HT1080 (cell line): Measurements from ENCODE around the gene CAPN12. TPM values are rescaled to one million over a fixed set of nuclear protein-coding genes. Genes with fewer than 3 reads are reported as not detected.

ENCODE experiments used
- DNase-seq: peaks from one replicate; pipeline ENCODE4 v3.0.0-alpha.2; 2015; ENCODE audit warnings: low read depth
- total RNA-seq: library from RNA; depleted of rRNA; stranded (reverse); fragments of >200 nt; shearing (Covaris generic); gene quantifications from 2 replicates; pipeline ENCODE4 v1.2.3, GENCODE V29; 2014

The CAPN12 gene
- total RNA-seq, 1 experiment from 2014 or later = 0.14 TPM

DNA sequence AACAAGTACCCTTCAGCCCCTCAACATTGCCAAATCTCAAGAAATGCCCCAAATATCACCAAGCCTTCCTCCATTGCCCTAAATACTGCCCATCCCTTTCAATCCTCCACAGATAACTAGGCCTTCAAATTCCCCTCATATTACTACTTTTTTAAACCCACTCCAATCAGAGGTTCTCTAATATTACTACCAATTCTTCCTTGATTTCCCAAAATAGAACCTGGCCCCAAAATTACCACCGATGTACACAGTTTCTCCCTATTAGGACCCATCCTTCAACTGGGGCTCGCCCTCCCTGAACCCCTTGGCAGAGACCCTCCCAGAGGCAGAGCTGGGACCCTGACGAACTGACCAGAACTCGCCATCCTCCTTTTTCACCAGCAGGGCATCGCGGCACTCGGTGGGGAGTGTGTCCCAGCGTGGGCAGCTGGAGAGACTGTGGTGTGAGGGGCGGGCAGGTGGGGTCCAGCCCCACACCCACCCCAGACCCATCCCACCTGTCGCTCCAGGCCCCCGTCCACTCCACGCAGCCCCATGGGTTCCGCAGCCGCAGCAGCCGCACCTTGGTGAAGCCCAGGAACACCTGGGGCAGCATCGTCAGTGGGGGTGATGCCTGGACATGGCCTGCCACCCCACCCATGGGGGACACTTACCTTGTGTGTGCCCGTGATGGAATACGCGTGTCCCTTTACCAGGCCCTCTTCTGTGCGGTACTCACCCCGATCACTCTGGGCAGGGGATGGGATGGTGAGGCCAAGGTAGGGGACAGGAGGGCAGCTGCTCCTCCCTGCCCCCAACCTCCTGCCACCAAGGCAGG, 6.1 kb downstream of the CAPN12 start:
- DNase-seq = no peak

DNA sequence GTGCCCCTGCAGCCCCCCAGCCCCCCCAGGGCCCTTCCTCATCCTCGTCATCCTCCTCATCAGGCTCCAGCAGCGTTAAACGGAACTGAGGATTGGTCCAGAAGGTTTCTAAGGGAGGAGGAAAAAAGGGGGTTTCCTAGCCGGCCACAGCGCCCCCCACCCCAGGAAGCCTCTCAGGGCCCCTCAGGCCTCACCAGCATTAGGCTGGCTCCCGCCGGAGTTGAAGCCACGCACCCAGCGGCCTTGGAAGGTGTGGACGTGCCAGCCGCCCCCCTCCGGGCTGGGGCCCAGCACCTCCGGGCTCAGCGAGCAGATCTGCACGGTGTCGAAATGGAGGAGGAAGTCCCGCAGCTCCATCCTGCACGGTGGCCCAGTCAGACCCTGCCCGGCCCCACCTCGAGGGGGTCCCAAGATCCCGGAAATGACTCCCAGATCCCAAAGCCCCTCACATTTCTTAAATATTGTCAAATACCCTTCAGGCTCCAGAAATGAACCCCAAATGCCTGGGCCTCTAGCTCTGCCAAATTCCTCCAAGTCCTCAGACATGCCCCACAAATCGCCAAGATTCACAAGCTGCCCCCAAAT, 6.9 kb downstream of the CAPN12 start:
- no peak for DNase-seq

DNA sequence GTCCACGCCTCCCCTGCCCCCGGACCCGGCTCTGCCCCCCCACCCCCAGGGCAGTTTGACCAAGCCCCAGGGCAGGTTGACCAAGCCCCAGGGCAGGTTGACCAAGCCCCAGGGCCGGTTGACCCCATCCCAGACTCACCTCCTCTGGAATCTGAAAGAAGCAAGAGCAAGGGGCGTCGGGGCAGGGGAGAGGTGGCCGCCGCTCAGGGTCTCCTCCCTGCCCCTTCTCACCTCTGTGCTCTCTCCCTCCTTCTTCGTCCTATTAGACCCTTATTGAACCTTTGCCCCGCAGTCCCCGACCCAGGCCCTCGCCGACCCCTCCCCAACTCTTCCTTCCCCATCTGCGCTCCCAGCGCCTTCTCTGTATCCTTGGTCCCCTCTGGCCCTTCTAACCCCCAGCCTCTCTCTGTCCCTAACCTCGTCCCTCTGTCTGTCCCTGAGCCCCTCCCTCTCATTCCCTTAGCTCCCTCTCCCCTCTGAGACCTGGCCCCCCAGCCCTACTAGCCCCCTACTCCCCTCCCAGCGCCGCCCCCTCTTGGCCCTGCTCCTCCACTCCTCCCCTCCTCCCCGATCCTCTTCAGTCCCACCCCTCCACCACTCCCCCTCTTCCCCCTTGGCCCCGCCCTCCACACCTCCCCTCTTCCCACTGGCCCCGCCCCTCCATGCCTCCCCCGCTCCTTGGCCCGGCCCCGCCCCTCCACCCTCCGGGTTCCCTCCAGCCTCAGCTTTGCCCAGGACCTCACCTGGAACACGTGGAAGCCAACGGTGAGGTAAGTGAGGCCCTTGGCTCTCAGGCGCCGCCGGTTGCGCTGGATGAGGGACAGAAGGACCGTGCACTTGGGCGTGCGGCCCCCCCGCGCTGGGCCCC, 7.6 kb downstream of the CAPN12 start:
- no peak for DNase-seq

DNA sequence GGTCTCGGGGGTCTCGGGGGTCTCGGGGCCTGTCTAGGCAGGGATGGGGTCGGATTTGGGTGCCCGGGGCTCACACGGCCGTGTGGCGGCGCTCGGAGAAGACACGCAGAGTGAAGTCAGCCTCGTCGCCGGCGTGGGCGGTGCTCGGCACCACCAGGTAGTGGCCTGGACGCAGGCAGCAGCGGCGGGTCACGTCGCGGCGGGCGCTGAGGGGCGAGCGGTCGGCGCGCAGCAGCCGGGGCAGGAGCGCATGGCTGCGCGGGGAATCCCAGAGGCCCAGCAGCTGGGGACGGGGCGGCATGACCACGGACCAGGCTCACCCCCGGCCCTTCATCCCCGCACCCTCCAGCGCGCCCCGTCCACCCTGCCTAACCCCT, 8.2 kb downstream of the CAPN12 start:
- no peak for DNase-seq

DNA sequence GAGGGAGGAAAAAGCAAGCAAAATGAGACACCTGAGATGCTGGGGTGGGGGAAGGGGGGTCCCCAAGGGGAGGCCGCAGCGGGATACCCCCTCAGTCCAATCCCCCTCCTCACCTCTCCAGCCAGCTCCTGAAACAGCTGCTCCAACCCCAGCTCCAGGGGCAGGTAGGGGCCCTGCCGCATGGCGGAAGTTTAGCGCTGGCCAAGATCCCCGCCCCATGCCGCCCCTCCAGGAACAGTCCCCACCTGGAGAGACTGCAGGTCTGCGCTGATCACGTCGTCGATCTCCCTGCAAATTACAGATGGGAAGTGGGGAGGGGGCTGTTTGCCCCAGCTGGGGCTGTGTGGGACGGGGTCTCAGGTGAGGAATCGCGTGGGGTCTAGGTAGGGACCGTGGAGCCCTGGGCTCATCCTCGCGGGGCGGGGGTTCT, 9.0 kb downstream of the CAPN12 start:
- no peak for DNase-seq

DNA sequence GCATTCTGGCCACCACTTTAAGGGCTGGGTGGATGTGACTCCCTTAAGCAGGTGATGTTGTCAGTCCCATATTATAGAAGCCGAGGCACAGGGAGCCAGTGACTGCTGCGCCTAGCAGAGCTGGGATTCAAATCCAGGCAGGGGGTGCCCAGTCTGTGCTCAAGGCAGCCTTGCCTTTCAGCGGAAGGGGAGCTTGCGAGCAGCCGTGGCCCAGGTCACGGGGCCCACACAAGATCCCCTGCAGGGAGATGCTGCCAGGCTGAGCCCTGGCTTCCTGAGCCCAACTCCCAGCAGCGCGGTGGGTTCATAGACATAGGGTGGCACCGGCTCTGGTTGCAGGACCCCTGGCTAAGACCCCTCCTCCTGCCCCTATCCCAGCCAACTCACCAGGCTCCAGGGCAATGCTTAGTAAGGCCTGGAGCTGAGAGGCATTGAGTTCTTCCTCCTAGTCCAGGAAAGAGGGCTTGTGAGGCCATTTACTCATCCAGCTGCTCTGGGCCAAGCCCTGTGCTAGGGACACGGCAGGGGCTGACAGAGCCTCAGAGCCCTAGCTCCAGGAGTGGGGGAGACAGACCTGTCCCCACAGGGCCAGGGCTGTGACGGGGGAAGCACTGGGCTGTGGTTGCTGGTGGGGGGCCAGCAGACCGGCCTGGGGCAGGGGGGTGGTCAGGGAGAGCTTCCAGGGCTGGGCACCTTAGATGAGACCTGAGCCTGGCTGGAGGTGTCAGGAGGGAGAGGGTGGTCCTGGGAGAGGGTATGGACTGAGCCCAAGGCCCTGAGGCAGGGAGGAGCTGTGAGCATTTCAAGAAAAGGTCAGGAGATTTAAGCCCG, 9.6 kb downstream of the CAPN12 start:
- peak; percentile 63 for DNase-seq

DNA sequence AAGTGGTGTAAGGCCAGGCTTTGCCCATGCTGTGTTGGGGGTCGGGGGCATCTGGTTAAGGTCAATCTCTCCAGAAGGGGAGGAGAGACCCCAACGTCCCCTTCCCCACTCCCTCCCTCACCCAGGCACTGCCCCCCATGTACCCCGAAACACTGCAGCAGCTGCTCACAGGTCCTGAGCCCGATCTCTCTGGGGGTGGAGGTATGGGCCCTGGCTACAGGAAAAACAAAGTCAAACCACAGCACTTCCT, 10.2 kb downstream of the CAPN12 start:
- no peak for DNase-seq

DNA sequence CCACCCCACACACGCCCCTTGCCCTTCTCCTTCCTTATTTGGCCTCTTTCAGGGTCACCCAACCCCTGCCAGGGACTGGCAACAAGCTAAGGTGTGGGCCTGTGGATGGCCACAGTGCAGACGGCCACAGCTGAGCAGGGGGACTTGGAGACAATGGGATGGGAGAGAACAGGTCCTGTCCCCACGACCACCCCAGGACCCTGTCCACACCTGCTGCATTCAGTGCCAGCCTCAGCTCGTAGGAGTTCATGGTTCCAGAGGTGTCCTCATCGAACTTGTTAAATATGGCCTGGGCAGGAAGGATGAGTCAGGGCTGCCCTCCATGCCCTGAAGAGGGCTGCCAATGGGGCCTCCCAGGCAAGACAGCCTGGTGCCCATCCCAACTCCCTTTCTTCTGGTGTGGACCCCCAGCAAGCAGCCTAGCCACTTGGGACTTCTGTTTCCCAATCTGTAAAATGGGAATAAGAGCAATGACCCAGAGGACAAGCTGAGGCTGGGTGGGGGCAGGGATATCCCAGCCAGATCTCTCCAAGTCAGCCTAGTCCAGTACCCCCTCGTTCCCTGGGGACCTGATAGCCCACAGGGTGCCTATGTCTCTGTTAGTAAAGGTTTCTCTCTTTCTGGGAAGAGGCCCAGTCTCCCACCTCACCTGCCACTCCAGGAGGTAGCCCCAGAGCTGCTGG, 10.6 kb downstream of the CAPN12 start:
- DNase-seq = peak; percentile 60

DNA sequence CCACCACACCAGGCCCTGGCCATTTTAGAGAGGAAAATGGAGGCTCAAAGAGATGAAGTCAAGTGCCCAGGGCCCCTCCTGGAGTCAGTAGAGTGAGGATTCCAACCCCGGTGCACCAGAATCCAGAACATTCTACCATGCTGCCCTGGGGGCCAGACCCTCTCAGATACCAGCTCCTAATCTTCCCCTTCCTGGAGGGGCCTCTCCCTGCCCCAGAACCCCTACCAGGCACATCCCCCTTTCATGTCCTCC, 11.1 kb downstream of the CAPN12 start:
- no peak for DNase-seq

DNA sequence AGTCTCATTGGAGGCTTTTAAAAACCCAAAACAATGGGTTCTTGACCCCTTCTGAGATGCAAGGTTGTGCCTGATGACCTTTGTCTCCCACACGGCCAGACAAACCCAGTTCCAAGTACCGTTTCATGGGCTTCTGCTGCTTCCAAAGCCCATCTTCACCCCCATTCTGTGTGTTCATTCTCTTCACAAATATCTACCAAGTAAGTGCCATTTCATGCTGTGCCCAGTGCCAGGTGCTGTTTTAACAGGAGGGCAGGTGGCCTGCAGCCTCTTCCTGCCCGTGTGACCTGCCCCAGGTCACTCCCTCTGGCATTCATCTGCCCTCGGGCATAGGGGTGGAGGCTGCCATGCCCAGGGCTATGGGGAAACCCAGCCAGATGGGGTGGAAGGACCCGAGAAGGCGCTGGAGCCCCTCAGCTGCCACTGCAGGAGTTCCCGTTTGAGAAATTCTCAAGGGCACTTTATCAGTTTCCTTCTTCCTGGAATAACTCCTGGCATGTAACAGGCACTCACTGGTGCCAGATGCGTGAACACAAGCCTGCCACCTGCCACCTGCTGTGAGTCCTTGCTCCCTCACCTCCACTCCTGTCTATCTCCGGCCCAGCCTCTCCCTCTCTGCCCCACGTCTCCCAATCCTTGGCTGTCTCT, 12.5 kb downstream of the CAPN12 start:
- DNase-seq = no peak

DNA sequence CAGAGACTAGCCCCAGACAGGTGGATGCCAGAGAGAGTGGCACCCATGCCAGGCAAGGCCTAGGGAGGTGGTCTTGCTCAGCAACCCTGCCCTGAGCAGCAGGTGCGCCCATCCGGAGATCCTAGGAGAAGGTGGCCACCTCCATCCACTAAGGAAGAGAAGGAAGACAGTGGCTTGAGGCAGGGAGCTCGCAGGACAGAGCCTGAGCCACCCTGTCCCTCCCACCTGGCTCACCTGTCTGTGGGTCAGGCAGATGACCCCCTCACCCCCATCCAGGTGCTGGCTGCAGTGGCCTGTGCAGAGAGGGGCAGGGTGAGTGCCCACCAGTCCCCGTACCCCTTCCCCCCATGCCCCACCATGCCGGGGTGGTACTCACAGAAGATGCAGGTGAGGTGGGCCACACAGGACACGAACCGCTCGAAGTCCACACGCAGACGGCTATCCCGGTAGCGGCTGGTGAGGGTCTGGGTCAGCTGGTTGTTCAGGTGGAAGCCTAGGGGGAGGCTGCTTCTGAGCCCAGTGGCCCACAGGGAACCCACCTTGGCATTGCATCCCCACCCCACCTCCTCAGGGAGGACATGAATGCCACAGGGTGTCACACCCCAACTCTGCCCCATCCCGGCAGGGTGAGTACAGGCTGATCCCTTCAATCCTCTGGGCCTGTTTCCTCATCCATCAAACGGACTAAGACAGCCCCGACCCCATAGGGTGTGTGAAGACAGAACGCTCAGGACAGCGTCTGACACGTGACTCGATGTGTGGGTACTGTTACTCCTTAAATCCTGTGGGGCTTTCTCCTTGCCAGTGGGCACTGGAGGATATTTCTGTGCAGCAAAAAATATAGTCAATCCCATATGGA, 13.3 kb downstream of the CAPN12 start:
- no peak for DNase-seq

DNA sequence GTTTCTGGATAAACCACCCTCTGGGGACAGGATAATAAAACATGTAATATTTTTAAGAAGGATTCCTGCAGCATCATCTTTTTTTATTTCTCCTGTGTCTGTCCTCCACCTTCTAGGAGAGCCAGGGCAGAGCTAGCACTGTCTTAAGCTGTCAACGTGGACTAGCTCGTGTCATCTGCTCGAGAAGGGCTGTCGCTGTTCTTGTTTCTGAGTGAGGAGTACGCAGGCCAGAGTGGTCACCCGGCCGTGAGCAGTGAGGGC, 13.9 kb downstream of the CAPN12 start:
- DNase-seq = no peak

DNA sequence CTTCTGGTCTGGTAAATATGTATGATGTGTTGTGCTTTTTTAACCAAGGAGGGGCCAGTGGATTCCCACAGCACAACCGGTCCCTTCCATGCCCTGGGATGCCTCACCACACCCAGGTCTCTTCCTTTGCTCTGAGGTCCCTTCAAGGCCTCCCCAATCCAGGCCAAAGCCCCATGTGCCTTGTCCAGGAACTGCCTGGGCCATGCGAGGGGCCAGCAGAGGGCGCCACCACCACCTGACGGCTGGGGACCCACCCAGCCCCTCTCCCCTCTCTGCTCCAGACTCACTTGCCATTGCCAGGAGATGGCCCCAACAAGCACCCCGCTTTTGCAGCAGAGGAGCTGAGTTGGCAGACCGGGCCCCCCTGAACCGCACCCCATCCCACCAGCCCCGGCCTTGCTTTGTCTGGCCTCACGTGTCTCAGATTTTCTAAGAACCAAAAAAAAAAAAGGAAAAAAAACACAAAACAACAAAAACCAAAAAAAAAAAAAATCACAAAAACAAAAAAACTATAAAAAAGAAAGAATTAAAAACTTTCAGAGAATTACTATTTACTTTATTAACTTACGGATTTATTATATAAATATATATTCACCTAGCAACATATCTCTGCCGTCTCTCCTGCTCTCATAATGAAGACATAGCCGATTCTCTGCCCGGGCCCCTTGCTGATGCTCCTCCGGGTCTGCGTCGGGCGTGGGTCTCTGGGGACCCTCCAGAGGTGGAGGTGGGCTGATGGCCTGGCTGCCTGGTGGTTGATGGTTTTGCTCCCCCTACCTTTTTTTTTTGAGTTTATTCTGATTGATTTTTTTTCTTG, 14.4 kb downstream of the CAPN12 start:
- DNase-seq = peak; percentile 52

DNA sequence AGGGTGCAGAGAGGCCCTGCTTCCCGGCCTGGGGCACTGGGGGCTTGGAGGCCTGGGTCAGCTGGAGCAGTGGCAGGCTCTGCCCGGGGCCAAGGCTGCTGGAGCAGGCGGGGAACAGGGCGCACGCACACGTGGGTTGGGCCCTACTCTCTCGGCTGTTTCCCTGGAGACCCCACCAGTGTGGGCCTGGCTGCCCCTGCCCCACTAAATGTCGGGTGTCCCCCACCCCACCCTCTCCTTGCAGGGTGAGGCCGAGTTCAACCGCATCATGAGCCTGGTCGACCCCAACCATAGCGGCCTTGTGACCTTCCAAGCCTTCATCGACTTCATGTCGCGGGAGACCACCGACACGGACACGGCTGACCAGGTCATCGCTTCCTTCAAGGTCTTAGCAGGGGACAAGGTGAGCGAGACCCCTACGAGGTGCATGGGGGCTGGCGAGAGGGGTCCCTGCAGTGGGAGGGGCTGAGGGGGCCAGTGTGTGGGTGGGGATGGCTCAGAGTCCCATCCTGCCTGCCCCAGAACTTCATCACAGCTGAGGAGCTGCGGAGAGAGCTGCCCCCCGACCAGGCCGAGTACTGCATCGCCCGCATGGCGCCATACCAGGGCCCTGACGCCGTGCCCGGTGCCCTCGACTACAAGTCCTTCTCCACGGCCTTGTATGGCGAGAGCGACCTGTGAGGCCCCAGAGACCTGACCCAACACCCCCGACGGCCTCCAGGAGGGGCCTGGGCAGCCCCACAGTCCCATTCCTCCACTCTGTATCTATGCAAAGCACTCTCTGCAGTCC, 15.3 kb downstream of the CAPN12 start:
- DNase-seq = no peak

DNA sequence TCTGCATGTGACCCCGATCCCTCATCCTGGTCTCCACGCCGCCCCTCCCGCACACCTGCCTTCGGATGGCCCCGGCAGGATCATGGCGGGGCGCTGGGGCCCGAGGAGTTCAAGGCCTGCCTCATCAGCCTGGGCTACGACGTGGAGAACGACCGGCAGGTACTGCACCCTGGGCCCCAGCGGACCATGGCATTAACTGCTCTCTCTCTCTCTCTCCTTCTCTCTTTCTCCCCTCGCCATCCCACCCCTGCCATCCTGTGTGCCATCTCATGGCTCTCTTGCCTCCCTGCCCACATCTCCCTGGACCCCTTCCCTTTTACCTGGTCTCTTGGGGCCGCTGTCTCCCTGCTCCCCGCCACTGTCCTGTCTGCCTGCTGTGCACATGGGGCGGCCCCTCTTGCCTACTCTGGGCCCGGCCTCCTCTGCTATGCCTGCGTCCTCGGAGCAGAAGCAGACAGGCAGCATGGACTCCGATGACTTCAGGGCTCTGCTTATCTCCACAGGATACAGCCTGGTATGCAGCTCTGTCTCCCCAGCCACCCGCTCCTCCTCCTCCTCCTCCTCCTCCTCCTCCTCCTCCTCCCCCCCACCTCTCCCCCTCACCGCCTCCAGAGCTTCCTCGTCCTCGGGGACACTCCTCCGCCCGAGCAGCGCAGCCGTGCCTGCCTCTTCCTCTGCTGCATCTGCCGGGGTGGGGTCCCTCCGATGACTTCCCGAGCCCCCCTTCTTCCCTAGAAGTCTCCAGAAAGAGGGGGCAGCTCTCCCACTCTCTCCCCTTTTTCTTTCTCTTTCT, 16.2 kb downstream of the CAPN12 start:
- DNase-seq = no peak

DNA sequence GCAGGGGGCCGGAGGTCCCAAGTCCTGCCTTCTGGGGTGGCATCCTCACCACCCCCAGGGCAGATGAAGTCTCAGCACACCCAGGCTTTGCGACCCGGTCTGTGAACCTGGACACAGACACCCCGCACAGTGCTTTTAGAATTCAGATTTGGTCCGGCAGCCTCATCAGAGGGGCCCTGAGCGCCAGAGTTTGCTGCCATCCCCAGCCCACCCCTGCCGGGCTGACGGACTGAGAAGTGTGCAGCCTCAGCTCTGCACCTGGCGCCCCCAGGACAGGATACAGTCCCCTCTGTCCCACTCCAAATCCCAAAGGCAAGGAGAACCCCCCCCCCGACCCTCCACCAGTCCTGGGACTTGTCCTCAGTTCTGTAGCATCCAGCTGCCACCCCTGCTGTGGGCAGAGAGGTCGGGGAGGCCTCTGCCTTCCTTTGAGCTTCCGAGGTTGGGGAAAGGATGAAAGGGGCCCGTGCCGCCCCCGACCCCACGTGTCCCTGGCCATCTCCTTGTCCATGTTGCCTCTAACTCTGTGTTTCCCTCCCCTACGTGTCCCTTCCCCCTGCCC, 16.9 kb downstream of the CAPN12 start:
- no peak for DNase-seq

DNA sequence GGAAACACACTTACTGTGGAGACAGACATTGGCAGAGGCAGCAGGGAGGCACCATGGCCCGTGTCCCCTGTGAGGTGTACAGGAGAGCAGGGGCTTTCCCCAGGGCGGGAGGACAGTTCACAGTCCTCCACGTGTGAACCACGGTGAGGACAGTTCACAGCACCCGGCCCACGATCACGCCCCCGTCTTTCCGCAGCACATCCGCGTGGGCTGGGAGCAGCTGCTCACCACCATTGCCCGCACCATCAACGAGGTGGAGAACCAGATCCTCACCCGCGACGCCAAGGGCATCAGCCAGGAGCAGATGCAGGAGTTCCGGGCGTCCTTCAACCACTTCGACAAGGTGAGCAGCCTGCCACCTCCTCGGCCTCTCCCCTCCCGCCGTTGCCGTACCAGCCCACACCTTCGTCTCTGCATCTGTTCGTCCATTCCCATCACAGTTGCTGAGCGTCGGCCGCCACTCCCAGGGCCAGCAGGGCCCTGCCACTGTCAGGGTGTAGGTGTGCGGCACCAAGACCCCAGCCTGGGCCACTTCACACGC, 17.4 kb downstream of the CAPN12 start:
- no peak for DNase-seq
